Forelimb muscle (tissue), 1 donor: ENCODE data around the gene ALDH18A1. TPM values are rescaled to one million over a fixed set of nuclear protein-coding genes. Genes with fewer than 3 reads are reported as not detected.
"Not testable (repeated sequence)": the region's sequence is repeated elsewhere in the genome, so short reads cannot be mapped to it uniquely, and the experiment has no call there.

Experiments
- DNase-seq: peaks from one replicate; pipeline ENCODE4 v3.0.0-alpha.2; 2013; ENCODE audit warnings: low read depth
- polyA plus RNA-seq: library from polyadenylated mRNA; unstranded; fragments of 120-200 nt; gene quantifications from one replicate; pipeline ENCODE4 v1.2.1, GENCODE V29; 2013; ENCODE audit not compliant: insufficient read length

Gene ALDH18A1
- polyA plus RNA-seq, 1 donor, result 35.5 TPM

- no peak for DNase-seq
These were observed 6.3 kb downstream of the ALDH18A1 start for GRCh38 chr10:95650232-95650631.

- DNase-seq, result no peak
These were observed 8.4 kb downstream of the ALDH18A1 start for GRCh38 chr10:95648138-95648537.

- no peak for DNase-seq
These were observed 10.4 kb downstream of the ALDH18A1 start for GRCh38 chr10:95646160-95646559.

GRCh38 chr10:95644901-95645300 lies 11.6 kb downstream of the ALDH18A1 start:
- no peak for DNase-seq

- no peak for DNase-seq
These were observed 15.6 kb downstream of the ALDH18A1 start for GRCh38 chr10:95640891-95641315.

GRCh38 chr10:95637911-95638310 lies 18.6 kb downstream of the ALDH18A1 start:
- DNase-seq, result no peak

- DNase-seq, result no peak
These were observed 19.4 kb downstream of the ALDH18A1 start for GRCh38 chr10:95637140-95637539.

GRCh38 chr10:95635319-95635733 lies 21.2 kb downstream of the ALDH18A1 start:
- DNase-seq, result no peak

- DNase-seq, result no peak
These were observed 27.7 kb downstream of the ALDH18A1 start for GRCh38 chr10:95628786-95629185.

GRCh38 chr10:95626500-95626899 lies 30.0 kb downstream of the ALDH18A1 start:
- DNase-seq, result no peak

- not testable (repeated sequence) for DNase-seq
These were observed 36.1 kb downstream of the ALDH18A1 start for GRCh38 chr10:95620415-95620814.

GRCh38 chr10:95618101-95618500 lies 38.4 kb downstream of the ALDH18A1 start:
- no peak for DNase-seq

- DNase-seq, result no peak
These were observed 40.1 kb downstream of the ALDH18A1 start for GRCh38 chr10:95616446-95616845.

- DNase-seq, result no peak
These were observed 43.2 kb downstream of the ALDH18A1 start for GRCh38 chr10:95613330-95613729.

- DNase-seq, result no peak
These were observed 45.8 kb downstream of the ALDH18A1 start for GRCh38 chr10:95610727-95611126.

GRCh38 chr10:95606922-95607321 lies 49.6 kb downstream of the ALDH18A1 start:
- DNase-seq, result no peak

- no peak for DNase-seq
These were observed 51.3 kb downstream of the ALDH18A1 start for GRCh38 chr10:95605163-95605562.

- DNase-seq, result no peak
These were observed 51.9 kb downstream of the ALDH18A1 start for GRCh38 chr10:95604630-95605029.

- DNase-seq, result no peak
These were observed 54.1 kb downstream of the ALDH18A1 start for GRCh38 chr10:95602382-95602781.

- DNase-seq, result peak; percentile 66
These were observed 55.3 kb downstream of the ALDH18A1 start for GRCh38 chr10:95601116-95601719.

- no peak for DNase-seq
These were observed 56.4 kb downstream of the ALDH18A1 start for GRCh38 chr10:95600158-95600557.

GRCh38 chr10:95597788-95598187 lies 58.7 kb downstream of the ALDH18A1 start:
- no peak for DNase-seq

- DNase-seq, result no peak
These were observed 68.5 kb downstream of the ALDH18A1 start for GRCh38 chr10:95588025-95588424.
